Measurements from ENCODE around the gene EFCAB9. TPM values are rescaled to one million over a fixed set of nuclear protein-coding genes. Genes with fewer than 3 reads are reported as not detected.

EFCAB9 gene
- not detected in 2 replicates for total RNA-seq

GRCh38 chr5:172193872-172194271 lies at the start of gene EFCAB9:
EFCAB9 (plus strand) TSS chr5:172194172; CDS start chr5:172194173, 1 bp downstream.

GRCh38 chr5:172188033-172188892 lies 5.7 kb upstream of the EFCAB9 start, which contains the start of gene STK10:
STK10 (minus strand) TSS chr5:172188224; CDS start chr5:172188042, 182 bp downstream.

Other genes with a start within 250 kb of the EFCAB9 start
- 43.9 and 56.1 TPM in 2 replicates for gene FBXW11, start 187.5 kb upstream of the EFCAB9 start, total RNA-seq
- 41.1 and 60.5 TPM in 2 replicates for gene STK10, start 5.9 kb upstream of the EFCAB9 start, total RNA-seq
- gene UBTD2, start 89.6 kb downstream of the EFCAB9 start, total RNA-seq, result 28.0 and 29.4 TPM in 2 replicates

Data from cardiac atrium fibroblast (primary cell).